Measurements from ENCODE around the gene LRRFIP1.

- TF ChIP-seq SIN3A (IDR thresholded peaks at IDR 0.05; ENCODE audit: borderline replicate concordance, insufficient read depth, low read length) (no peak), REST (IDR thresholded peaks at IDR 0.05; ENCODE audit: insufficient read depth in 1 of 2, low read depth in 2 of 2, low read length in 2 of 2) (no peak)
Measured at GRCh38 chr2:237692601-237693290, 65.4 kb downstream of the LRRFIP1 start.
